ENCODE results near the gene BCL11A. TPM values are rescaled to one million over a fixed set of nuclear protein-coding genes. Genes with fewer than 3 reads are reported as not detected.

BCL11A gene
- total RNA-seq, 1 donor from 2014 or later = 68.1 TPM

- no peak for FAIRE-seq
- DNase-seq (ENCODE audit: low spot score in 2 of 2) = no peak
Observed at GRCh38 chr2:60512641-60513040, 40.8 kb downstream of the BCL11A start.

GRCh38 chr2:60512062-60512622 lies 41.3 kb downstream of the BCL11A start:
- DNase-seq (ENCODE audit: low spot score in 2 of 2) (no peak), FAIRE-seq (no peak)

- FAIRE-seq (no peak), DNase-seq (ENCODE audit: low spot score in 2 of 2) (no peak)
Observed at GRCh38 chr2:60510713-60511112, 42.7 kb downstream of the BCL11A start.

- no peak for FAIRE-seq
- DNase-seq (ENCODE audit: low spot score in 2 of 2) = no peak
Observed at GRCh38 chr2:60509066-60509465, 44.4 kb downstream of the BCL11A start.

- FAIRE-seq = no peak
- DNase-seq (ENCODE audit: low spot score in 2 of 2) = no peak
Observed at GRCh38 chr2:60508339-60508917, 45.0 kb downstream of the BCL11A start.

- DNase-seq (ENCODE audit: low spot score in 2 of 2) (no peak), FAIRE-seq (no peak)
Observed at GRCh38 chr2:60507211-60507965, 46.1 kb downstream of the BCL11A start.

- DNase-seq (ENCODE audit: low spot score in 2 of 2) (no peak), FAIRE-seq (no peak)
Observed at GRCh38 chr2:60505880-60506260, 47.6 kb downstream of the BCL11A start.

- FAIRE-seq = no peak
Observed at GRCh38 chr2:60505240-60505879, 48.1 kb downstream of the BCL11A start.

GRCh38 chr2:60504049-60504448 lies 49.4 kb downstream of the BCL11A start:
- FAIRE-seq (no peak), DNase-seq (ENCODE audit: low spot score in 2 of 2) (no peak)

More at GRCh38 chr2:60505240-60505879, 48.1 kb downstream of the BCL11A start:
- DNase-seq (ENCODE audit: low spot score in 2 of 2) = no peak

GRCh38 chr2:60502144-60502543 lies 51.3 kb downstream of the BCL11A start:
- no peak for FAIRE-seq
- DNase-seq (ENCODE audit: low spot score in 2 of 2) = no peak

- no peak for FAIRE-seq
- no peak for DNase-seq (ENCODE audit: low spot score in 2 of 2)
Observed at GRCh38 chr2:60500861-60501260, 52.6 kb downstream of the BCL11A start.

GRCh38 chr2:60499651-60500265 lies 53.7 kb downstream of the BCL11A start:
- no peak for FAIRE-seq

GRCh38 chr2:60498816-60499429 lies 54.5 kb downstream of the BCL11A start:
- FAIRE-seq (no peak), DNase-seq (ENCODE audit: low spot score in 2 of 2) (no peak)

More at GRCh38 chr2:60499651-60500265, 53.7 kb downstream of the BCL11A start:
- DNase-seq (ENCODE audit: low spot score in 2 of 2) = no peak

GRCh38 chr2:60498127-60498815 lies 55.2 kb downstream of the BCL11A start:
- DNase-seq (ENCODE audit: low spot score in 2 of 2) = no peak
- FAIRE-seq = no peak

- DNase-seq (ENCODE audit: low spot score in 2 of 2) (no peak), FAIRE-seq (no peak)
Observed at GRCh38 chr2:60497500-60497899, 56.0 kb downstream of the BCL11A start.

GRCh38 chr2:60496956-60497355 lies 56.5 kb downstream of the BCL11A start:
- no peak for DNase-seq (ENCODE audit: low spot score in 2 of 2)
- FAIRE-seq = no peak

GRCh38 chr2:60496475-60496874 lies 57.0 kb downstream of the BCL11A start:
- no peak for FAIRE-seq
- DNase-seq (ENCODE audit: low spot score in 2 of 2) = no peak

GRCh38 chr2:60495041-60495625 lies 58.3 kb downstream of the BCL11A start:
- no peak for FAIRE-seq
- no peak for DNase-seq (ENCODE audit: low spot score in 2 of 2)

- DNase-seq (ENCODE audit: low spot score in 2 of 2) (no peak), FAIRE-seq (no peak)
Observed at GRCh38 chr2:60493804-60494387, 59.6 kb downstream of the BCL11A start.
